ENCODE data around the gene STPG3. TPM values are rescaled to one million over a fixed set of nuclear protein-coding genes. Genes with fewer than 3 reads are reported as not detected.

The STPG3 gene
- total RNA-seq, 2 donors from 2014 or later, result 0.59 TPM; not detected in 1

Other genes with a start within 250 kb of the STPG3 start
- 10 to 100 TPM; 30.0 to 33.2 TPM for gene ABCA2, start 223.0 kb upstream of the STPG3 start, total RNA-seq
- under 1 TPM; 0.24 to 0.35 TPM for gene FUT7, start 219.2 kb upstream of the STPG3 start, total RNA-seq
- gene NPDC1, start 205.1 kb upstream of the STPG3 start, total RNA-seq, result 10 to 100 TPM; 75.4 to 87.3 TPM
- 1 to 10 TPM in 1 of 2 donors, under 1 TPM in 1; 0.60 to 2.2 TPM for gene ENTPD2, start 197.2 kb upstream of the STPG3 start, total RNA-seq
- under 1 TPM; 0.39 to 0.44 TPM for gene SAPCD2, start 180.7 kb upstream of the STPG3 start, total RNA-seq
- 10 to 100 TPM; 13.5 to 14.0 TPM for gene UAP1L1, start 173.8 kb upstream of the STPG3 start, total RNA-seq
- 10 to 100 TPM; 21.9 to 28.8 TPM for gene MAN1B1, start 164.3 kb upstream of the STPG3 start, total RNA-seq
- 100 to 1,000 TPM; 176 to 198 TPM for gene DPP7, start 136.6 kb upstream of the STPG3 start, total RNA-seq
- gene GRIN1, start 112.1 kb upstream of the STPG3 start, total RNA-seq, result not detected
- gene LRRC26, start 81.2 kb upstream of the STPG3 start, total RNA-seq, result not detected
- not detected for gene TMEM210, start 79.2 kb upstream of the STPG3 start, total RNA-seq
- 10 to 100 TPM; 31.2 to 32.5 TPM for gene ANAPC2, start 62.7 kb upstream of the STPG3 start, total RNA-seq
- gene SSNA1, start 62.6 kb upstream of the STPG3 start, total RNA-seq, result 10 to 100 TPM; 53.1 to 55.1 TPM
- gene TPRN, start 50.5 kb upstream of the STPG3 start, total RNA-seq, result 10 to 100 TPM in 1 of 2 donors, 1 to 10 TPM in 1; 7.6 to 11.4 TPM
- gene TMEM203, start 45.6 kb upstream of the STPG3 start, total RNA-seq, result 10 to 100 TPM; 32.9 to 34.5 TPM
- 1 to 10 TPM; 5.9 to 6.5 TPM for gene NDOR1, start 45.6 kb upstream of the STPG3 start, total RNA-seq
- gene RNF208, start 29.0 kb upstream of the STPG3 start, total RNA-seq, result 10 to 100 TPM; 15.6 to 18.1 TPM
- gene CYSRT1, start 26.1 kb upstream of the STPG3 start, total RNA-seq, result under 1 TPM in 1 of 2 donors, not detected in 1; 0.62 TPM
- not detected for gene RNF224, start 23.8 kb upstream of the STPG3 start, total RNA-seq
- gene SLC34A3, start 20.4 kb upstream of the STPG3 start, total RNA-seq, result not detected
- 100 to 1,000 TPM; 324 to 437 TPM for gene TUBB4B, start 10.0 kb upstream of the STPG3 start, total RNA-seq
- gene NELFB, start 4.0 kb downstream of the STPG3 start, total RNA-seq, result 10 to 100 TPM; 35.1 to 38.1 TPM
- gene TOR4A, start 26.4 kb downstream of the STPG3 start, total RNA-seq, result 1 to 10 TPM; 6.2 to 9.4 TPM
- 10 to 100 TPM in 1 of 2 donors, 1 to 10 TPM in 1; 4.9 to 11.5 TPM for gene NRARP, start 51.0 kb downstream of the STPG3 start, total RNA-seq
- 10 to 100 TPM in 1 of 2 donors, 1 to 10 TPM in 1; 8.0 to 11.7 TPM for gene EXD3, start 171.9 kb downstream of the STPG3 start, total RNA-seq
- 1 to 10 TPM; 2.5 to 5.3 TPM for gene NOXA1, start 172.1 kb downstream of the STPG3 start, total RNA-seq
- not detected for gene ENTPD8, start 190.1 kb downstream of the STPG3 start, total RNA-seq
- 10 to 100 TPM; 20.5 to 25.1 TPM for gene NSMF, start 208.0 kb downstream of the STPG3 start, total RNA-seq